GM12891 (cell line): ENCODE data around the gene CSNK1A1L.

Experiments
- POLR2A ChIP-seq: IDR thresholded peaks from 2 replicates; pipeline ENCODE4 v1.6.1; 2011; ENCODE audit warnings: low read depth, low read length, control low read depth
- POLR2AphosphoS5 ChIP-seq: IDR thresholded peaks from 2 replicates; pipeline ENCODE4 v1.6.1; 2011; ENCODE audit warnings: low read depth, low read length, control low read depth

- TF ChIP-seq POLR2A (no peak), POLR2AphosphoS5 (no peak)
Observed at GRCh38 chr13:37094840-37095239, 10.6 kb downstream of the CSNK1A1L start.
